ENCODE data around the gene ST6GAL2.

ST6GAL2 gene, protein sequence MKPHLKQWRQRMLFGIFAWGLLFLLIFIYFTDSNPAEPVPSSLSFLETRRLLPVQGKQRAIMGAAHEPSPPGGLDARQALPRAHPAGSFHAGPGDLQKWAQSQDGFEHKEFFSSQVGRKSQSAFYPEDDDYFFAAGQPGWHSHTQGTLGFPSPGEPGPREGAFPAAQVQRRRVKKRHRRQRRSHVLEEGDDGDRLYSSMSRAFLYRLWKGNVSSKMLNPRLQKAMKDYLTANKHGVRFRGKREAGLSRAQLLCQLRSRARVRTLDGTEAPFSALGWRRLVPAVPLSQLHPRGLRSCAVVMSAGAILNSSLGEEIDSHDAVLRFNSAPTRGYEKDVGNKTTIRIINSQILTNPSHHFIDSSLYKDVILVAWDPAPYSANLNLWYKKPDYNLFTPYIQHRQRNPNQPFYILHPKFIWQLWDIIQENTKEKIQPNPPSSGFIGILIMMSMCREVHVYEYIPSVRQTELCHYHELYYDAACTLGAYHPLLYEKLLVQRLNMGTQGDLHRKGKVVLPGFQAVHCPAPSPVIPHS

DNA sequence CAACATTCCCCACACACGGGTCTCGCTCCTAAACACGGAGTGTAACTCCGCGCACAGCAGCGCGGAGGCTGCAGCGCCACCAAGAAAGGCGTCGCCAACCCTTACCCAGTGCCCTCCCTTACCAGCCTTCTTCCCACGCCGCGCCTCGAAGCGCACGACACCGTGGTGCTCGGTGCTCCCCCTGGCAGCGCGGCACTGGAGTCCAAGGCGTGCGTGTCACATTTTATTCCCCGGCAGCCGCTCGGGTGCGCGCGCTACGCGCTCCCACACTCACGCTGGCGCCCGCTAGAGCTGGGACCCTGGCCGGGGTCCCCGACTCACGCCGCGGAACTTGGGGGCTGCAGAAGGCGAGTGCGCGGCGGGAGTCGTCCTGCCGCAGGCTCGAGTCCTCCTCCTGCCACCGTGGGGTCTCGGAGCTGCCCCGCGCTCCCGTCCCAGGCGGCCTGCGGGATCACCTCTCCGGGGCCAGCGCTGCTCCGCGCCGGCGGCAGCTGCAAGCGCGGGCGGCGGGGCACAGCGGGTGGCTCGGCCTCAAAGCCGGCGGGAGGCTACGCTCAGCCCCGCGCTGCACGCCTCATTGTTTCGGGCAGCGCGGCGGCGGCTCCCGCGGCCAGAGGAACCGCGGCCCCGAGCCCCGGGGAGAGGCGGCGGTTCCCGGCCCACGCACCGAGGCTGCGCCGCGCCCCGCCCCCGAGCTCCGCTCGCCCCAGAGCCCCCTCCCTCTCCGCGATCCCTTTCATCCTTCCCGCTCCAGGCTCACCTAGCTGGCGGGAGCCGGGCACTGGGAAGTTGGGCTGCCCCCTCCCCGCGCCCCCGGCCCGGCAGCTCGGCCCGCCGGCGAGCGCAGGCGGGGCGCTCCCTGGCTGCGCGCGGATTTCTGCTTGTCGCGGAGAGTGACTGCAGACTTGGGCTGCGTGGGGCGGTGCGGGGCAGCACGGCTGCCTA lies at the start of gene ST6GAL2:
ST6GAL2 (minus strand) TSS at position 197 of the 945 bp plus-strand sequence. CDS start 42,190 bp downstream, outside the sequence.
- no peak for DNase-seq

DNA sequence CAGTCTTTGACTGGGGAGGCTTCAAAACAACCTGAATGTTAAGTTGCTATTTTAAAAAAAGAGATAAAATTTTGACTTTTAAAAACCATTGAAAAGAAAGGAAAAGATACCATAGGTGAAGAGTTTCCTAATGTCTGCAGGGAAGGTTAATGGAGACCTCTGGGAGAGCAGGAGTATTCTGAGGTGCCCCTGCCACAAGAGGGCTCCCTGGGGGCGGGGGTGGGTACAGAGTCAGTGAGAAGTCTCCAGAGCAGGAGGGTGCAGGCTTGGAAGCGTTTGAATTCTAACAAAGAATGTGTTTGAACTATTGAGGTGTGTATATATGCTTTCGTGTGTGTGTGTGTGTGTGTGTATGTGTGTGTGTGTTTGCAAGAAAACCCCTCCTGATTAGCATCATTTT lies 46.7 kb upstream of the ST6GAL2 start:
- DNase-seq, result no peak

DNA sequence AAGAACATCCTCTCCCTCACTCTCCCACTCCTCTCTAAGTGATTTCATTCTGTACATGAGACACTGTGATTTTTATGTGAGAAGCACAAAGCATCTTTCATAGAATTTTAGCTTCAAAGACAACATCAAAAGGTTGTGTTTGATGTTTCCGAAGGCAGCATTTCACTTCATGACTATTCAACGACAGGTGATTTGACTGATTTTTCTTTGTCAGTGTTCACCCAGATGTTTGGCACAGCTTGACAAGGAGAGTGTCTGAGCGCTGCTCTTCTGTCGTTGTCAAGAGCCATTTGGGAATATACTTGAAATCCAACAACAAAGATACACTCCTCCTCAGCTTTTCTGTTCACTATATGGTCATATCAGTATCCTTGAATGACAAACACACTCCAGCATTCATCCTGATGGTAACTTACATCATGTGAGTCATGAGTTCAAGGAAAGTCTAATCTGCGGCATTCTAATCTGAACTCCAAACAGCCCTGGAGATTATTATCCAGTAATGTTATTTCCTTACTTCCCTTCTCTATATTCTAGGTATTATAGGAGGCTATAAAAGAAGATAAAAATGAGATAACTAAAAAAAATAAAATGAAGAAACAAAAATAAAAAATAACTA lies 45.9 kb upstream of the ST6GAL2 start:
- DNase-seq, result no peak

DNA sequence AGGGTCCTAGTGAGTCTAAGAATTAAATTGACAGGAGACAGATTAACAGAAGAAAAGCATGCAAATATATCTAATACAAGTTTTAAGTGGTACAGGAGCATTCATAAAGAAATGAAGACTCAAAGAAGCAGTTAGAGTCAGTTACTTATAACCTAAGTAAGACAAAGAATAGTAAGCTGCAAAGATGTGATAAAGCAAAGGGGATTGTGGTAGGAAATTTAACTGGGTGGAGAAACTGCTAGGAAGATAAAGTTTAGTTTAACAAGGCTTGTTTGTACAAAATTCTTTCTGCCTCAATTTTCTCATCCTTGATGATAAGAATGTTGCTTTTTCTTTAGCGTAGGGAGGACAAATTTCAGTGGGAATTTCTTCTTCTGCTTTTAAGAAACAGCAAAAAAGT lies 35.5 kb upstream of the ST6GAL2 start:
- DNase-seq, result no peak

DNA sequence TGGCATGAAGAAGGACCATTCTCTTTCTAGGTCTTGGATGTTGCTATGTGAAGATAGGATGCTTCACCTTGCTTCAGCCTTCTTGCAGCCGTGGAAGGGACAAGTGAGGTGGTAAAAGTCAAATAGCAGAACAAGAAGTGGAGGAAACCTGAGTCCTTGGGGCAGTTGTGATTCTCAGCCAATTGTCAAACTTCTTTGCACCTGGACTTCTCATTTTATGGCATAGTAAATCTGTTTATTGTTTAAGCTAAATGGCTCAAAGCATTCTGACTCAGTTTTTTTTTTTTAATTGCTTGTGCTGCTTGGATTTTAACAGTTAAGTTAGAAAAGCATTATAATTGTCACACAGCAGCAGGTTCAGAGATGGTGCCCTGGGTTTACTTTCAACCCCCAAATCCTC lies 33.0 kb upstream of the ST6GAL2 start:
- no peak for DNase-seq

DNA sequence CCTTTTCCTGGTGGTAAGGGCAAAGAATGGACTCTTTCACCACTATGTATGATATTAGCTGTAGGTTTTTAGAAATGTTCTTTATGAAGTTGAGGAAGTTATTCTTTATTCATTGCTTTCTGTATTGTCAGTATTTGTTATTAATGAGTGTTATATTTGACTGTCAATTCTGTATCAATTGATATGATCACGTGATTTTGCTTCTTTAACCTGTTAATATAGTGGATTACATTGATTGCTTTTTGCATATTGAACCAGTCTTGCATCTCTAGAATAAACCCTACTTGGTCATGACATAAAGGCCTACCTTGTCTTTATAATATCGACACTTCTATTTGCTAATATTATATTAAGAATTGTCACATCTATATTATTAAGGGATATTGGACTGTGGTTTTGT lies 18.3 kb upstream of the ST6GAL2 start:
- DNase-seq, result no peak

DNA sequence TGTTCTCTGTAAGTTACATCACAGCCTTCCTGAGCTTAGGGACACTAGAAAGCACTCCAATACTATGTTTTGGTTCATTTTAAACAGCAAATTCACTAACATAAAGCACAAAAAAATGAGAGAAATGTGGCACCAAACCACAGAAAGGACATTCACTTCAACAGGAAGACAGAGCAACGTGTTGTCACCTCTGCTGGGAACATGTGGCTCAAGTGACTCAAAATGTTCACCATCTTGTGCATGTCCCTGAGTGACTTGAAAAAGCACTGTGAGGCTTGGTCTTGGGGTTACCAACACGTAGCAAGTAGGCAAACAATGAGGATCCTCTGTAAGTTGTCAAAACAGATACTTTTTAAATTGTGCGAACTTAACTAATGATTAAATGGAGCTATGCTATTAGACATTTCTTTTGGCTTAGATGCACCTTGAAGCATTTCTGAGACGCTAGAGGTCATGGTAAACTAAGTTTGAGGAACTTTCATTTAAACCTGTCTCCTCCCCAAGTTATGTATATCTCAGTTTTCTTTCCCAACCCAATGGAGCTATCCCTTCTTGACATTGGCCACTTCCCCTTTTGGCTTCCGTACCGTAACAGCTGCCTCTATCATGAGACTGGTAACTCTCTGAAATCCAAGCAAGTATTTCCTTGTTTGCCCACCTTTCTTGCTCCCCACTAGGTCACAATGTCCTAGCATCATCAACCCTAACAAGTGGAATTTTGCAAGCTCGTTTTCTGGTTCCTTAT lies 14.0 kb upstream of the ST6GAL2 start:
- DNase-seq, result no peak

DNA sequence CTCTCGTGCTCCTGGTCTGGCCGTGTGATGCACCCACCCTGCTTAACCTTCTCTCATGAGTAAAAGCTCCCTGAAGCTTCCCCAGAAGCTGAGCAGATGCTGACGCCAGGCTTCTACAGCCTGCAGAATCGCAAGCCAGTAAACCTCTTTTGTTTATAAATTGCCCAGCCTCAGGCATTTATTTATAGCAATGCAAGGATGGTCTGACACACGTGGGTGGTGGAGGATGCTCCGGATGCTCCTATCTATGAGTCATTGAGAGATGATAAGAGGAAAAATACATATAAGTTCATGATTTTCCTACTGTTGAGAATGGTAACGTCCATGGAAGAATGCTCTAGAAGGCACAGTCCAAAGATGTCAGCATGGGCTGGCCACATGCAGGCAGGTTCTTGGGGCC lies 8.6 kb upstream of the ST6GAL2 start:
- DNase-seq, result no peak

DNA sequence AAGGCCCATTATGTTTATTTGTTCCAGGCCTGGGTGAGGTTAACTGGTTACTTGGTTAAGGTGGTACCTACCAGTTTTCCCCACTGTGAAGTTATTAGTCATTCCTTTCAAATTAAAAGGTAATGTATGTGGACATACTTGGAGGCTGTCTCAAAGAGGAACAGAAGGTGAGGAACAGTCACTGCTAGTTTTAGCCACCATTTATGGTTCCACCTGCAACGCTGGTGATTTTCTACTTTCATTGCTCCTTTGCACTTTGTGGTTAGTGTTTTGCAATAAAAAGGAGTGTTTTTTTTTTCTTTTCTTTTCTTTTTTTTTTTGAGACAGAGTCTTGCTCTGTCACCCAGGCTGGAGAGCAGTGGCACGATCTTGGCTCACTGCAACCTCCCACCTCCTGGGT lies 6.1 kb upstream of the ST6GAL2 start:
- no peak for DNase-seq

DNA sequence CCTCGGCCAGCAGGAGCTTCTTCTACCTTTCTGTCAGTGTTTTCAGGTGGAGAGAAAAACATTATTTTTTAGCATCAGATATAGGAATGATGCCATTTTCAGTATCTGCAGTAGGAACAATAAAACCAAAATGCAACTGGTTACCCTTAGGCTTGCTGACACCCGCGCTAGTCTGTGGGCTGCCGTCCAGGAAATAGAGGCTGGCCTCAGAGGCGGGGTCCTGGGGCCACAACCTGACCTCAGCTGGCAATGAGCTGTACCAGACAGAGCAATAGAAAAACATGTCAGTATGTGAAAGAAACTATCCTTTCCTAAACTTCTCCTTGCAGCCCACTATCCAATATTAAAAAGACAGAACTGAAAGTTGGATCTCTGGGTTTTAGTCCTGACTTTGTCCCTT lies 4.6 kb upstream of the ST6GAL2 start:
- no peak for DNase-seq

DNA sequence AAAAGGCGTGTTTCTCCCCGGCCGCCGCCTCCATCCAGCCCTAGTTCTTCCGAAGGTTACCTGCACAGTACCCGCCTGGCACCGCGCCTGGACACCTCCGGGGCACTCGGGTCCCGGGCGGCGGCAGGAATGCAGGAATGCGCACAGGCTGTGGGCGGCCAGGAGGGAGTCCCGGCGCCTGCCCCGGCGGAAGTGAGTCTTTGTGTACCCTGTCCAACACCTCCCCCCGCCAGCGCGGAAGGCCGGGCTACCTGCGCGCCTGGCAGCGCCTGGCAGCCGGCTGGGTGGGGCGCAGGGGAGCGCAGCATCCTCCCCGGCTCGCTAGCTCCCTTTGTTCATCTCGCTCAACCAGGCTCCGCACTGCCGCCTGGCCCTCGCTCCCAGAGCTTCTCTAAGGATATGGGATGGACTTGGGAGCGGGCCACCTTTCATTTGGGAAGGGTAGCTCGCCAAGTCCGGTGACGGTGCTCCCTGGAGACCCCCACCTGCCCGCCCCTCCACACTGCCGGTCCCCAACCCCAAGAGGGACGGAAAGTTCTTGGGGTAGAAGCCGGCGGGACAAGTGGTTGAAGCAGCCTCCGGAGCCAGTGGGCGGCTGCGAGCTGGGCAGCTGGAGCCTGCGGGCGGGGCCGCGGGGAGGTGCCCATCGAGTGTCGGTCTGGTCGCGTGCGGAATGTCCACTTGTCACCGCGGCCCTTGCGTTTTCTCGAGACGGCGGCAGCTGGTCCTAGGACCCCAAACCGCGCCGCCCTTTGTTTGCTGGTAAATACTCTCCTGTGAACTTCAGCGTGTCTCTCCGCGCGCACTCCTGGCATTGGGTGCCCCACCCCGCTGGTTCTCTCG lies 1.2 kb upstream of the ST6GAL2 start:
- peak; percentile 79 for DNase-seq

DNA sequence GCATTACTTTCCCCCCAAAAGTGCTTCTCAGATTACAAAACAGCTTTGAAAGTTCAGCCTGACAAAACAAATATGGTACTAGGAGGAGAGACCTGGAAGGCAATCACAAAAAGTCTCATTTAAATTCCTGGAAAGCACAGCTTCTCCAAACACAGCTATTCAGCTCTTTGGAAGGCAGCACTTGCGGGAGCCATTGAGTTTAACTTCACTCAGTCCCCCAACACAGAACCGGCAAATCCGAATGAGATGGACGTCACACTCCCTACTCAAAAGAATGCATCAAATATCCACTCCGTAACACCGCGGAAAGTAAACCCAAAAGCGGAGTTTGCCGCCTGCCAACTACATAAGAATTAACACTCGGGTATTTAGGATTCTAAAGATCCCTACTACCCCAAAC lies 638 bp downstream of the ST6GAL2 start:
- DNase-seq, result no peak

DNA sequence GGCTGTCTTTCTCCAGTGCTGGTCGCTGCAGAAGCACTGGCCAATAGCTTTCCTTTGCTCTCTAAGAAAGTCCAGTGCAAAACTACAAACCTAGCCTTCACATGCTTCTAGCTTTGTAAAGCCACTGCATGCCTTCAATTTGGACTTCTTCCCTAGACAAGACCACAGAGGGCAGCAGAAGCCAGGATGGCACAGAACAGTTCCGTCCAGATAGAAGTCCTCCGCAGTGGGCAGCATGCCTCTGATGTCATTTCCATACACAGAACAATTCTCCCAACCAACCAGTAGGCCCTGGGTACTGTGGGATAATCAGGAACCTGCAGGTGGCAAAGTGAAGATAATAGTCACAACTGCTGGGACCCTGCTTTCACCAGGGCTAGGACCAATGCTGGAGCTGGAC lies 3.3 kb downstream of the ST6GAL2 start:
- DNase-seq, result no peak

DNA sequence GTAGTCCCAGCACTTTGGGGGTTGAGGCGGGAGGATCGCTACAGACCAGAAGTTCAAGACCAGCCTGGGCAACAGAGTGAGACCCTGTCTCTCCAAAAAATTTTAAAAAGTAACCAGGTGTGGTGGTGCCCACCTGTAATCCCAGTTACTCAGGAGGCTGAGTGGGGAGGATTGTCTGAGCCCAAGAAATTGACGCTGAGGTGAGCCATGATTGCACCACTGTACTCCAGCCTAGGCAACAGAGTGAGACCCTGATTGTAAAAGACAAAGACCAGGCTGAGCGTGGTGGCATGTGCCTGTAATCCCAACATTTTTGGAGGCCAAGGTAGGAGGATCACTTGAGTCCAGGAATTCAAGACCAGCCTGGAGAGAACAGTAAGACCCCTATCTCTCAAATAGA lies 7.8 kb downstream of the ST6GAL2 start:
- DNase-seq, result no peak

DNA sequence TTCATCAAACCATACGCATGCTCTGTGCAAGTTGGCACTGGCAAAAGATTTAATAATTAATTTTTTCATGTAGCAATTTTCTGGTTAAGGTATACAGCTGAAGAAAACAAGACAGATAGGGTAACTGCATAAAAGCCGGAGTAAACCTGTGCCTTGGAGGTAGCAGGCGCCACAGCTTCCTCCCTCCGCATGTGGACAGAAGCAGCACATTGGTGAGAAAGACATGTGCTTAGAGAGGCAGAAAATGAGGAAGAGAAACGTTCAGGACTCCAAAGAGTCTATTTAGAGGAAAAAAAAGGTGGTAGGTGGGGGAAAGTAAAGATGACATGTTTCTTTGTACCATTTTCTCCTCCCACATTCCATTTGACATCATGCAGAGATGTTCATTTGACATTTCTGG lies 9.3 kb downstream of the ST6GAL2 start:
- no peak for DNase-seq

DNA sequence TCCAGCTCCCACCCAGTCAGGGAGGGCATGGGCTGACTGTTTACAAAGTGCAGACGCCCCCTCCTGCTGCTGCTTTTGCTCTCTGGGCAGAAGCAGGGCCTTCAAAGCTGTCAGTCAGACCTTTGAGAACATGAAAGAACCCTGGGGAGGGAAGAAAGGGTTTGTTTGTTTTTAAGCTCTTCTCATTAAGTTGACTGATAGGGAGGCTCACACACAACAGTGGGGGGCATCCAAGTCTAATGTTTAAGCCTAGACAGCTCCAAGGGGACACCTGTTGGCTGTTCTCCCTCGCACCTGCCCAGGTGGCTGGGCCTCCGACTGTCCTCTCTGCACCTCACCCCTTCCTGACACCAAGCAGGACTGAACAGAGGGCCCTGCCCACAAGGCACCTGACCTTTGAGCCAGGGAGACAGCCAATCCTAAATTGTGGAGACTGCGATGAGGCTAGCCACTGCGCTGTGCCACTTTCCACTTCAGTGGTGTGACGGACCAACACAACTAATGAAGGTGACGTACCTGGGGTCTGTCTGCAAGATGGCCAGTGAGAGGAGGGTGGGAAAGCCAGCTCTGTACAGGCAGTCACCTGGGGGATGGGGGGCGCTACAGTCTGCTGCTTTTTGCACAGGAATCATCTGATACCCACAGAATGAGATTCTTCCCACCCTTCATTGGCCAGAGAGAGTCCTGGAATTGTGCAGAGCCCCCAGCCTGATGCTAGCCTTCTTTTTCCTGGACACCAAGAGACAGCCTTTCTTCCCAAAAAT lies 16.3 kb downstream of the ST6GAL2 start:
- DNase-seq, result peak; percentile 12

DNA sequence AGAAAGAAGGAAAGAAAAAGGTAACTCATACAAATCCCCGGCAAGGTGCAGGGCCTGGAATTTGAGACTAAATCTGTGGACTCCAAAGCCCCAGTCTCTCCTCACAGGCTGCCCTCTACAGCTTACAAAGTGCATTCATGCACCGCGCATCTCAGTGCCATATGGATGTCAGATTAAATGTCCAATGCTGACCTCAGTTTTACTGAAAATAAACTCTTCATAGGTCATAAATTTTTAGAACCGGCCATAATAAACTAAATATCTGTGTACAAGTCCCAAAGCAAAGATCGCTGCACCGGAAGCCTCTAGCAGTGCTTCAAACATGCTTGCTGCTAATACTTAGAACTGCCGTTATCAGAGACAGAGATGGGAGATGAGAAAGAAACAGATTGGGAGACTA lies 17.7 kb downstream of the ST6GAL2 start:
- DNase-seq, result no peak

DNA sequence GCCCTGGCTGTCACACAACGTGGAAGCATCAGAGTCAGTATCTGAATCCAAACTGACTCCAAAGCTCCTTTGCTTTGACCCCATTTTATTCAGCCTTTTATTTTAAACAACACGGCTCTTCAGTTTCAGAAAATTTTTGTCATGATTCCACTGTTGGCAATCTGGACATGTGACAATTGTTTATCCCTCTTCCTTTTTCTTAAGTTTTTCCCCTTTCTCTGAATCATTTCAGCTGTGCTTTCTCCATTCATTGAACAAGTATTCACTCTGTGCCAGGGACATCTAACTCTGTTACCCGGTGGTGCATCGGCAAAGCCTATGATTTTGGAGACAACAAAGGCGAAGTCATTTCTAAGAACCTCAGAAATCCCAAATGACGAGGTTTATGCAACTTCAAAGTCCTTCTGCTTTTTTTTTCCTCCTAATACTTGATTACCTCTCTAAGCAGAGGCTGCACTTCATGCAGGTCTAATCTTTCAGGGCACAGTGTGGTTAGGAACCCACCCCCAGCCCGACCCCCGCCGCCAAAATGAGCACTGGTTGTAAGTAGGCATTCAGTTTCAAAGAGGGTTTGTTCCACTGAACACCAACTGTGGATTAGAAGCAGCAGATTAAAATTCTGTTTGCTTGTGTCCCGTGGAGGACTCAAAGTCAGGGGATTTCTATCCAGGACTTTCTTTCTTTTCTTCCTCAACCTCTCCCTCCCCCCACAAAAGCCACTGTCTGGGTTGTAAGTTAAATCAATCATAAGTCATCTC lies 18.6 kb downstream of the ST6GAL2 start:
- no peak for DNase-seq

DNA sequence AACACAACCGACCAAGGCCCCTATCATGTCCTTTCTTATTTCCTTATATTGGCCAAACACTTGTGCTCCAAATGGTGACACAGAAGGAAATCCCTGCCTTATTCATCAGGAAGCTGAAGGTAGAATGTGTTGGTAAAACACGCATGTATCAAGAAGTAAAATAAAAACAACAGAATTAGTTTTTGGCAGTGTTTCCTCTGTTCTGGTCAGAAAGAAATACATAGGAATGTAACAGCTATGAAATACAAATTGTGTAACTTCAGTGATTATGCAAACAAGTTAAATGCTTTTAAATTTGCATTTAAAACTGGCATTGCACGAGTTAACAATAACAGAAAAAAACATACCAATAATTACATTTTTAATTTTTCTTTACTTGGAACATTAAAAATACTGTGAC lies 19.3 kb downstream of the ST6GAL2 start:
- no peak for DNase-seq

DNA sequence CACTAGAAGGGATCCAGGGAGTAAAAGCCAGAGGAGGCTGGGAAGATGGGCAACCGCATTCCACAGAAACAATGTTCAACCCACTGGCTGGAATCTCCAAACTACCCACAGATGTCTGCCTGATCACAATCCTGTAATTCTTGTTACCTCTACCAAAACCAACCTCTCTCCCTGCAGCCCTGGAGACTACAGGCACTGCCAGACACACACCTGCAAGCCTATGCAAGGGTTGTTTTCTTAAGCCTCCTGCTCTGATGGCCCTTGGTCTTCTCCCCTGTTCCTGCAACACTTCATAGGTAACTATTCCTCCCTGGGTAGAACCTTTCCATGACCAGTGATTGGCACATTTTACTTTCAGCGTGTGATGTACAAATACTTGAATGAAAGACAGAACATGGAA lies 21.9 kb downstream of the ST6GAL2 start:
- no peak for DNase-seq
